ENCODE results near the gene RNF145.

DNA sequence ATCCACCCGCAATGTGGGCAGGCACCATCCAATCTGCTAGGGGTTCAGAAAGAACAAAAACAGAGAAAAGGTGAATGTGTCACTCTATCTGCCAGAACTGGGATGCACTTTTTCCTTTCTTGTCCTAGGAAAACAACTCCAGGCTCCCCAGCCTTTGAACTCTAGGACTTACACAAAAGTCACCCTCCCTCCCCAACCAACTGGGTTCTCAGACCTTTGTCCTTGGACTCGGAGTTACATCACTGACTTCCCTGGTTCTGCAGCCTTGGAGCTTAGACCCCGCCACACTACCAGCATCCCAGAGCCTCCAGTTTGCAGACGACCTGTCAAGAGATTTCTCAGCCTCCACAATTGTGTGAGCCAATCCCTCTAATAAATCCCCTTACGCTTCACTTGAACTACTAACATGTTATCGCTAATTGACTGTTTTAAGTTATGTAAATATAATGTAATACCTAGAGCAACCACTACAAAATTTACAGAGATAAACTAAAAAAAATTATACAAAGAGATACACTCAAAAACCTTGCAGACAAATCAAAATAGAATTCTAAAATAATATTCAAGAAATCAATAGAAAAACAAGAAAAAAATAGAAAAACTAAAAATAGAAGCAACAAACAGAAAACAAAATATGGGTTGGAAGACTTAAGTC, 48.4 kb upstream of the RNF145 start:
- TF ChIP-seq, protein P1, sequence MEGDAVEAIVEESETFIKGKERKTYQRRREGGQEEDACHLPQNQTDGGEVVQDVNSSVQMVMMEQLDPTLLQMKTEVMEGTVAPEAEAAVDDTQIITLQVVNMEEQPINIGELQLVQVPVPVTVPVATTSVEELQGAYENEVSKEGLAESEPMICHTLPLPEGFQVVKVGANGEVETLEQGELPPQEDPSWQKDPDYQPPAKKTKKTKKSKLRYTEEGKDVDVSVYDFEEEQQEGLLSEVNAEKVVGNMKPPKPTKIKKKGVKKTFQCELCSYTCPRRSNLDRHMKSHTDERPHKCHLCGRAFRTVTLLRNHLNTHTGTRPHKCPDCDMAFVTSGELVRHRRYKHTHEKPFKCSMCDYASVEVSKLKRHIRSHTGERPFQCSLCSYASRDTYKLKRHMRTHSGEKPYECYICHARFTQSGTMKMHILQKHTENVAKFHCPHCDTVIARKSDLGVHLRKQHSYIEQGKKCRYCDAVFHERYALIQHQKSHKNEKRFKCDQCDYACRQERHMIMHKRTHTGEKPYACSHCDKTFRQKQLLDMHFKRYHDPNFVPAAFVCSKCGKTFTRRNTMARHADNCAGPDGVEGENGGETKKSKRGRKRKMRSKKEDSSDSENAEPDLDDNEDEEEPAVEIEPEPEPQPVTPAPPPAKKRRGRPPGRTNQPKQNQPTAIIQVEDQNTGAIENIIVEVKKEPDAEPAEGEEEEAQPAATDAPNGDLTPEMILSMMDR (IDR thresholded peaks at IDR 0.05): no peak
- no peak for TF ChIP-seq ZFX (IDR thresholded peaks at IDR 0.05; ENCODE audit: borderline replicate concordance)
